WTC11 (cell line): ENCODE measurements around the gene WFDC1.

Experiments
- CREB1 ChIP-seq: sonication (generic); formaldehyde crosslinking; IDR thresholded peaks from 2 replicates; pipeline ENCODE4 v1.8.0; 2023; ENCODE audit warnings: mild to moderate bottlenecking, missing genetic modification reagents
- ELF4 ChIP-seq: sonication (generic); formaldehyde crosslinking; IDR thresholded peaks from 2 replicates; pipeline ENCODE4 v1.8.1; 2022; ENCODE audit warnings: low read depth, mild to moderate bottlenecking, moderate library complexity, missing genetic modification reagents
- FOXP1 ChIP-seq: sonication (generic); formaldehyde crosslinking; IDR thresholded peaks from 2 replicates; pipeline ENCODE4 v1.8.0; 2022; ENCODE audit warnings: missing genetic modification reagents, mild to moderate bottlenecking, moderate library complexity, borderline replicate concordance
- HMGA2 ChIP-seq: fragments of 250-450 bp; sonication (Bioruptor Pico); IDR thresholded peaks from 2 replicates; pipeline ENCODE4 v1.4.0; 2021; ENCODE audit warnings: mild to moderate bottlenecking, moderate library complexity
- MAX ChIP-seq: sonication (generic); formaldehyde crosslinking; IDR thresholded peaks from 2 replicates; pipeline ENCODE4 v1.8.0; 2022; ENCODE audit warnings: mild to moderate bottlenecking, missing genetic modification reagents
- NR2C2 ChIP-seq: sonication (generic); formaldehyde crosslinking; IDR thresholded peaks from 2 replicates; pipeline ENCODE4 v1.8.0; 2022; ENCODE audit warnings: mild to moderate bottlenecking, missing genetic modification reagents
- SMAD4 ChIP-seq: sonication (generic); formaldehyde crosslinking; IDR thresholded peaks from 2 replicates; pipeline ENCODE4 v1.8.0; 2022; ENCODE audit warnings: mild to moderate bottlenecking, missing genetic modification reagents
- TCF7 ChIP-seq: sonication (generic); formaldehyde crosslinking; IDR thresholded peaks from 2 replicates; pipeline ENCODE4 v1.8.0; 2022; ENCODE audit warnings: mild to moderate bottlenecking, low read depth, missing genetic modification reagents, moderate library complexity
- TEAD4 ChIP-seq: sonication (generic); formaldehyde crosslinking; IDR thresholded peaks from 2 replicates; pipeline ENCODE4 v1.8.0; 2022; ENCODE audit warnings: mild to moderate bottlenecking, missing genetic modification reagents
- ZNF512 ChIP-seq: sonication (generic); formaldehyde crosslinking; IDR thresholded peaks from 2 replicates; pipeline ENCODE4 v1.8.1; 2022; ENCODE audit warnings: missing genetic modification reagents, borderline replicate concordance
- TF ChIP-seq, protein P1 (sequence below): fragments of 200-600 bp; IDR thresholded peaks from 2 replicates; pipeline ENCODE4 v1.8.0; 2022; ENCODE audit warnings: antibody characterized with exemption
- TF ChIP-seq, protein P2 (sequence below): sonication (generic); formaldehyde crosslinking; IDR thresholded peaks from 2 replicates; pipeline ENCODE4 v1.8.1; 2023; ENCODE audit warnings: mild to moderate bottlenecking, missing genetic modification reagents
- TF ChIP-seq, protein P3 (sequence below): sonication (generic); formaldehyde crosslinking; IDR thresholded peaks from 2 replicates; pipeline ENCODE4 v1.8.0; 2022; ENCODE audit warnings: mild to moderate bottlenecking, missing genetic modification reagents

DNA sequence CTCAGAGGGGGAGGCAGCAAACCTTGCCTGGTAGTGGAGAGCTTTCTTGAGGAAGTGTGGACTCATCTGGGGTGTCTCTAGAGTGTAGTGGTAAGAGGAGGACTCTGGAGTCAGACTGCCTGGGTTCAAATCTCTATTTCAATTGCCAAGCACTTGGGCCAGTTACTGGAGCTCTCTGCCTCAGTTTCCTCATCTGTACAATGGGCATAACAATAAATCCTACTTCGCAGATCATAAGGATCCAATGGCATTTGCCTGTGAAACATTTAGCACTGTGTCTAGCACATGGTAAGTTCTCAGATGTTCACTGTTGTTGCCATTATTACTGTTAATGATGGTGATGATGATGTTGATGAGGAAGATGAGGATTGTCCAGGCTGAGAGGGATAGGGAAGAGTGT lies 23.6 kb upstream of the WFDC1 start:
- no peak for TF ChIP-seq FOXP1 (CRISPR knock-in tag)
- no peak for TF ChIP-seq NR2C2 (CRISPR knock-in tag)
- no peak for TF ChIP-seq TCF7 (CRISPR knock-in tag)
- no peak for TF ChIP-seq ZNF512
- TF ChIP-seq, protein P1, sequence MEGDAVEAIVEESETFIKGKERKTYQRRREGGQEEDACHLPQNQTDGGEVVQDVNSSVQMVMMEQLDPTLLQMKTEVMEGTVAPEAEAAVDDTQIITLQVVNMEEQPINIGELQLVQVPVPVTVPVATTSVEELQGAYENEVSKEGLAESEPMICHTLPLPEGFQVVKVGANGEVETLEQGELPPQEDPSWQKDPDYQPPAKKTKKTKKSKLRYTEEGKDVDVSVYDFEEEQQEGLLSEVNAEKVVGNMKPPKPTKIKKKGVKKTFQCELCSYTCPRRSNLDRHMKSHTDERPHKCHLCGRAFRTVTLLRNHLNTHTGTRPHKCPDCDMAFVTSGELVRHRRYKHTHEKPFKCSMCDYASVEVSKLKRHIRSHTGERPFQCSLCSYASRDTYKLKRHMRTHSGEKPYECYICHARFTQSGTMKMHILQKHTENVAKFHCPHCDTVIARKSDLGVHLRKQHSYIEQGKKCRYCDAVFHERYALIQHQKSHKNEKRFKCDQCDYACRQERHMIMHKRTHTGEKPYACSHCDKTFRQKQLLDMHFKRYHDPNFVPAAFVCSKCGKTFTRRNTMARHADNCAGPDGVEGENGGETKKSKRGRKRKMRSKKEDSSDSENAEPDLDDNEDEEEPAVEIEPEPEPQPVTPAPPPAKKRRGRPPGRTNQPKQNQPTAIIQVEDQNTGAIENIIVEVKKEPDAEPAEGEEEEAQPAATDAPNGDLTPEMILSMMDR, result no peak
- TF ChIP-seq CREB1 (CRISPR knock-in tag), result no peak
- no peak for TF ChIP-seq SMAD4 (CRISPR knock-in tag)
- TF ChIP-seq, protein P2, sequence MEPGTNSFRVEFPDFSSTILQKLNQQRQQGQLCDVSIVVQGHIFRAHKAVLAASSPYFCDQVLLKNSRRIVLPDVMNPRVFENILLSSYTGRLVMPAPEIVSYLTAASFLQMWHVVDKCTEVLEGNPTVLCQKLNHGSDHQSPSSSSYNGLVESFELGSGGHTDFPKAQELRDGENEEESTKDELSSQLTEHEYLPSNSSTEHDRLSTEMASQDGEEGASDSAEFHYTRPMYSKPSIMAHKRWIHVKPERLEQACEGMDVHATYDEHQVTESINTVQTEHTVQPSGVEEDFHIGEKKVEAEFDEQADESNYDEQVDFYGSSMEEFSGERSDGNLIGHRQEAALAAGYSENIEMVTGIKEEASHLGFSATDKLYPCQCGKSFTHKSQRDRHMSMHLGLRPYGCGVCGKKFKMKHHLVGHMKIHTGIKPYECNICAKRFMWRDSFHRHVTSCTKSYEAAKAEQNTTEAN (CRISPR knock-in tag), result no peak
- TF ChIP-seq, protein P3, sequence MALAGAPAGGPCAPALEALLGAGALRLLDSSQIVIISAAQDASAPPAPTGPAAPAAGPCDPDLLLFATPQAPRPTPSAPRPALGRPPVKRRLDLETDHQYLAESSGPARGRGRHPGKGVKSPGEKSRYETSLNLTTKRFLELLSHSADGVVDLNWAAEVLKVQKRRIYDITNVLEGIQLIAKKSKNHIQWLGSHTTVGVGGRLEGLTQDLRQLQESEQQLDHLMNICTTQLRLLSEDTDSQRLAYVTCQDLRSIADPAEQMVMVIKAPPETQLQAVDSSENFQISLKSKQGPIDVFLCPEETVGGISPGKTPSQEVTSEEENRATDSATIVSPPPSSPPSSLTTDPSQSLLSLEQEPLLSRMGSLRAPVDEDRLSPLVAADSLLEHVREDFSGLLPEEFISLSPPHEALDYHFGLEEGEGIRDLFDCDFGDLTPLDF (CRISPR knock-in tag), result no peak
- TF ChIP-seq HMGA2 (CRISPR knock-in tag), result no peak
- no peak for TF ChIP-seq MAX (CRISPR knock-in tag)
- TF ChIP-seq TEAD4 (CRISPR knock-in tag), result no peak
- TF ChIP-seq ELF4, result no peak
